HG03095 (cell line): ENCODE measurements around the gene SUSD6.
"Not testable (repeated sequence)": the region's sequence is repeated elsewhere in the genome, so short reads cannot be mapped to it uniquely, and the experiment has no call there.

Experiments
- ATAC-seq: cut with Tn5 transposase; IDR thresholded peaks from one replicate; pipeline ENCODE4 v1.9.1; 2021; ENCODE audit warnings: moderate library complexity; ENCODE audit not compliant: unreplicated experiment

The SUSD6 gene

GRCh38 chr14:69619012-69619411 is 7.6 kb downstream of the SUSD6 start:
- no peak for ATAC-seq

- ATAC-seq, result no peak
Observed at GRCh38 chr14:69620211-69620611, 8.8 kb downstream of the SUSD6 start.

DNA sequence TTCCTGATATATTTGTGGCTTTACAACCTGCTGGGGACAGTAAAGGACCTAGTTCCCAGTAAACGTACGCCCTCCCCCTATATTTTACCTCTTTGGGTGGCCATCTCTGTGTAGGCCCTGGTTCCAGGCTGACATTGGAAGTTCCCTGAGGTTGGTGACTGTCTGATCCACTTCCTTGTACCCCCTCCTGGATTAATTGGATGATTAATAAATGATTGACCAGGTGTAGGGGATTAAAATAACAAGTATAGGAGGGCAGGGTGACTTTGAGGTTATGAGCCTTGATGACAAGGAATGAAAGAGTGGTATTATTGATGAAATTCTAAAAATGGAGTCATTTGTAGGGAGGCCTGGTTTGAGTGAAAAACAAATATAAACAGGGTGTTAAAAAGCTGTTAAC is 9.6 kb downstream of the SUSD6 start:
- ATAC-seq, result no peak

DNA sequence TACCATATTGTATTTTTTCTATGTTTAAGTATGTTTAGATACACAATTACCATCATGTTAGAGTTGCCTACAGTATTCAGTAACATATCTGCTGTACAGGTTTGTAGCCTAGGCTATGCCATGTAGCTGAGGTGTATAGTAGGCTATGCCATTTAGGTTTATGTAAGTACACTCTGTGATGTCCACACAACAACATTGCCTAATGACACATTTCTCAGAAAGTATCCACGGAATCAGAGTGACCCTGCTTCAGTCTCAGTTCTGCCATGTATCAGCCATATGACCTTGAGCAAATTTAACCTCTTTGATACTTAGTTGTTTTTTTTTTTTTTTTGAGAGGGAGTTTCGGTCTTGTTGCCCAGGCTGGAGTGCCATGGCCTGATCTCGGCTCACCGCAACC is 12.7 kb downstream of the SUSD6 start:
- ATAC-seq, result no peak

DNA sequence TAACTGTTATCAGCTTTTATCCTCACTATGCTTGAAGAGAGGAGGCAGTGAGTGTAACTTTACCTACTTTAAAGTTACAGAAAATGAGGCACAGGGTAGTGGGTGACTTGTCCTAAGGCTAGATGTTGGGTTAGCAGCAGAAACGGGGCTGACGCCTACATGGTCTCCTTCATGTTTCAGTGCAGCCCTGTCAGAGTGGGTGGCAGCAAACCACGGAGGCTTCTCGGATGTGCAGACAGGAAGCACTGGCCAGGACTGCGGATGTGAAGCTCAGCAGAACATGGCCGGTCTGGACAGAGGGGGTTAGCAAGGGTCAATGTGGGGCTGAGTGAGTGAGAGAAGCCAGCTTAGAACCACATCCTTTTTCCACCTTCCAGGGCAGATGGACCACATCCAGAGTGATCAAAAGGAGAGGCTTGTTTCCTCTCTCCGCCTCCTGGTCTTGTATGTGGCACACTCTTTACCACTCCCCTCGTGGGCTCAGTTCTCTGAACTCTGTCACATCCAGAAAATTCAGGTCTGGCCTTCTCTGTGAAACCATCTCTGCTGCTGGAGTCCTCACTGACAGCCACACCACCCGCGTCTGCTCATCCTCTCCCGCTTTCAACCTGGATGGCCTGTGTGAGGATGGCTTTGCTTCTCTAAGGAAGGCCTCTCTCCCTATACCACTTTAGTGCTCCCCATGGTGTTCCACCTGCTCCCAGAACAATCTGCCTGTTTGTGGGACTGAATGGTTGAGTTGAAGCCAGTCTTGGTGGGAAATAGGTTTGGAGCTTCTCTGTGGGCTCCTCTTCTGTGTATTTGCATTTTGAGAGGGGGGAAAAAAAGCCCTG is 14.1 kb downstream of the SUSD6 start:
- peak; percentile 88 for ATAC-seq

GRCh38 chr14:69626132-69626500 is 14.7 kb downstream of the SUSD6 start:
- ATAC-seq, result no peak

DNA sequence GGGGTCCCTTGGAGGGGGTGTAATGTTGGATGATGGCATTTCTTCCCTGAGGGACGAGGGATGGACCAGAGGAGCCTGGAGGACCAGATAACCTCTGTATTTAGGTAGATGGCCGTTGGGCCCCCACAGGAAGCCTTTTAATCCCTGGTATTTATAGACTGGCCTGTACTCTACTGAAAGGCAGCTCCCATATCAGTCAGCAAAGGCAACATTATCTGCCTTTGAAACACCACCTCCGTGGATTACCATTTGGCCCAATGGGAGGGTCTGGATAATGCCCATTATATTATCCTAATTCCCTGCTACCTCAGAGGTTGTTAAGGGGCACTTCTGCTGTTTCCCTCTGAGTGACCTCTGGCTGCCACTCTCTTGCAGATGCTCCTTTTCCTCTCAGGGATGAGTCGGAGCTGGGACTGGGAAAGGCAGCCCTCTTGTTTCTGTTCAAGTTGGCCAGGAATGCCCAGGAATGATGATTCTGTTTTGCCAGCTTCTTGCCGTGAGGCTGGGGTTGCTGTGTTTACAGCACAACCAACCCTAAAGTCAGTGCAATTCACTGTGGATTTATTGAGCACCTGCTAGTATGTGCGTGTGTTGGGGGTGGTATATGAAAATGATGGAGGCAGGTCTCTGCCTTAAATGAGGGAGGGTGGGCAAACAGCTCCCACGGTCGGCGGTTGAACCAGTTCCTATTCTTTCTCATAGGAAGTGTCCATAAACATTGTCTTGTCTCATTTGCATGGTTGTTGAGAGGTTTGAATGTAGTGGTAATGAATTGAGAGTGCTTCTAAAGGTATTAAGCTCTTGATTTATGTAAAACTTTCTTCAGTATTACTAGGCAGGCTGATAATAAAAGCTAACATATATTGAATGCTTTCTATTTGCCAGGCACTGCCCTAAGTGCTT is 18.1 kb downstream of the SUSD6 start:
- ATAC-seq, result no peak

DNA sequence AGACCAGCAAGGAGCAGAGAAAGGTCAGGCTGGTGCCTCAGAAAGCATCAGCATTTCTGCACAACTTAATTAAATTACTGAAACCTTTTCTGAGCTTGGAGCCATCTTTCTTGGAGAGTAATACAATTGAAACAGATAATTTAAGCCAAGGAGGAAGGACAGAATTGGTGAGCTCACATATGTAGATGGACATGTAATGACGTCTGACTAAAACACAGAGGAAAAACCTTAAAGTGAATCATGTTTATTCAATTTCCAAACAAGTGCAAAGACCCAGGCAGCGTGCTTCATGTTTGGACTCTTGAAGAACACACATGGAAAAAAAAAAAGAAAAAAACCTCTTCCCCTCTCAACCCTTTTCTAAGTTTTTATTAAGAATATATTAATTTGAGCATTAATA is 19.0 kb downstream of the SUSD6 start:
- ATAC-seq, result no peak

GRCh38 chr14:69631509-69631908 is 20.1 kb downstream of the SUSD6 start:
- ATAC-seq, result no peak

DNA sequence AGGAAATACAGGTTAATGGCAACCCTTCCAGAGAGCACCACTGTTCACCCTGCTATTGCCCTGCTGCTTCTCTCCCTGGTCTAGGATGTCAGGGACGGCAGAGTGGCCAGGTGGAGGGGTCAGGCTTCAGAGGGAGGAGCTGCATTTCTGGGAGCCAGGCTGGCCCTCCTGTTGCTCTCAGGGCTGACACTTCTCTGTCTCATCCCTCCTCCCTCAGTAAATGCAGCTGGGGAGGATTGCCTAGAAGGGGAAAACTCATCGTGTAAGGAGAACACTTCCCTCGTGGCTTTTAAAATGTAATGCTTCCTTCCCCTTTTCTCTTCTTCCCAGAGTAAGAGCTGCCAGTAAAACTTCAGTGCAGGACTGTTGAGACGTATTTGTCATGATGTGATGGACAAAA is 20.8 kb downstream of the SUSD6 start:
- ATAC-seq, result no peak

DNA sequence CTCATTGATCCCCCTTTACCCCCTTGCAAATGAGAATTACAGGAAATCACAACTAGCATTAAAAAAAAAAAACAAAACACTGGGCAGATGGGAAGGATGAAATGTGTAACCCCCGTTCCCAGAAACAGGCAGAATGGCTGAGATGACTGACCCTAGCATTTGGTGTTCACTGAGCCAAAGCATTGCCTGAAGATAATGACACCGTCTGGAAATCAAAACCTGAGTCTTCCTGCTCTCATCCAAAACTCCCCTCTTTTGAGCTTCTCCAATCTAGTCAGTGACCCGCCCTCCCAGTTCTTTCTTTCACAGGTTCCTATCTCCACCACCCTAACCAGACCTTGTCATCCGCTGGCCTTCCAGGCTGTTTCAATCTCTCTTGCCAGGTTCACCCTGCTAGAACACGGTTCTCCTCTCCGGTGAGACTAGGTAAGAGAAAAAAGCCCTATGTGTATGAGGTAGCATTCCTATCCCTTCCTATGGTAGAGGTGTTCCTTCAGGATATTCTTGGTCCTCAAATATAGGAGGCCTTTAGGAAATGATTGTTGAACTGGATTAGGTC is 21.3 kb downstream of the SUSD6 start:
- ATAC-seq, result no peak

GRCh38 chr14:69633238-69633637 is 21.8 kb downstream of the SUSD6 start:
- no peak for ATAC-seq

GRCh38 chr14:69635981-69636639 is 24.7 kb downstream of the SUSD6 start:
- no peak for ATAC-seq

- no peak for ATAC-seq
Observed at GRCh38 chr14:69636718-69637480, 25.5 kb downstream of the SUSD6 start.

GRCh38 chr14:69637503-69638031 is 26.2 kb downstream of the SUSD6 start:
- ATAC-seq, result no peak

GRCh38 chr14:69640931-69641330 is 29.5 kb downstream of the SUSD6 start:
- ATAC-seq, result no peak

- not testable (repeated sequence) for ATAC-seq
Observed at GRCh38 chr14:69642212-69642793, 30.9 kb downstream of the SUSD6 start.

DNA sequence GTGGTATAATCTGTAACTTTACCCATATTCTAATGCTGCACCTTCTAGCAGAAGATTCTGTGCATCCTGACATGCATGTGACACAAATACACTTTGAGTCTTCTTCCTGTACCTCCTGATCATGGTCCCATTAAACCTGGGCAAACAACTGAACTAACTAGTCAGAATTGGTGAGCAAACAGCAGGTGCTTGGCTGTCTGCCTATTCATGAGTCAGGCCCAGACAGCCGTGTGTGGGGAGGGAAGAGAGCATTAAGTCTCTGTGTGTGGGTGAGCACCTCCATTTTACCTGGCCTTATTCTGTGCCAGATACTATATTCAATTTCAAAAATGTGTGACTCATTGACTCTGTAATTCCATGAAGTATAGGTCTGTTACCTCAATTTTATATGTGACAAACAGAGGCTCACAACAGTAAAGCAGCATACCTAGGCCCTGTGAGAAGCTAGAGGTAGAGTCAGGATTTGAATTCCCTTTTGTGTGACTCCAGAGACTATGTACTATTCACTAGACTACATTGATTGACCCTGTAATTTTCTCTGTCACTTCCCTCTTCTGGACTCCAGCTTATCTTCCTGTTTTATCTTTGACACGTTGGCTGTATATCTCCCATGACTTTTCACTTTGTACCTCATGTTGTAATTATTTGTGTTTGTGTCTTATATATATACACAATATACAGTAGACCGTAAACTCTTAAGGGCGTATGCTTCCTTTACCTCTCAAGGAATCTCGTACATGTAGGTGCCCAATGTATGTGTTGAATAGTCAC is 32.2 kb downstream of the SUSD6 start:
- no peak for ATAC-seq

DNA sequence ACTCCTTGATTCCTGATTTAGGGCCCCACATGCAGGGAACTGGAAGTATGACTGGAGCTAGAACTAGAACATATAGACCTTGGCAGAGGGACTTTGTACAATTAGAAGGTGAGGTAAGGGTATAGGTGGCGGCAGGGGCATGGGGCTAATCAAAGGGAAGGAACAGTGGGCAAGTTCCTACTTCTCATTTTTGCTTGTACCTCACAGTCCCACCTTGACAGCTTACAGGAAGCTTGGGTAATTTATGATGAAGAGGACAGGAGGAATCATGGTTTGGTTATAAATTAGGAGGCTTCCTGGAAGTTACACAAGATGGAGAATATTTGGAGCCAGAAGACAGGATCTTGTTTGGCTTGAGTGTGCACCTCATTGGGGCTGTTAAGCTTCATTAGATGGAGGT is 33.4 kb downstream of the SUSD6 start:
- ATAC-seq, result no peak
